ENCODE results near the gene C1orf56.

DNA sequence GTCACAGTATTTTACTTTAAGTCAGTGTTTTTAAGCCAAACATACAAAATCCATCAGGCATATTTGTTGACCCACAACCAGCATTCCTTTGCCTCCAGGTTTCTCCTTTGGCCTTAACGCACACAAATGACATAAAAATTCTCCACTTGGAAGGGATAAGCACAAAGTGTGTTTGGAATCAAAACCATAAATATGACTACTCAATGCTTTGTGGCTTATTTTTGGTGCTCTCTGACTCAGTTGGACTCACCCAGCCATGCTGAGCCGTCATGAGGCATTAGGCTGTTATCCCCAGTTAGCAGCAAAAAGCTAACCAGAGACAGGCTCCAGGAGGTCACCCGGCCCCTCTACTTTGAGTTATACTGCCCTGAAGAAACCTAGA is 38.4 kb upstream of the C1orf56 start:
- TF ChIP-seq ZBTB14 (CRISPR knock-in tag; IDR thresholded peaks at IDR 0.05): no peak
- no peak for TF ChIP-seq SETDB1 (CRISPR knock-in tag; IDR thresholded peaks at IDR 0.05; ENCODE audit: borderline replicate concordance)
- TF ChIP-seq ZNF740 (CRISPR knock-in tag; IDR thresholded peaks at IDR 0.05): no peak
- TF ChIP-seq ZNF263 (CRISPR knock-in tag; IDR thresholded peaks at IDR 0.05): no peak
